NCI-H1417 (cell line): Measurements from ENCODE around the gene ARL4D.
A peak's percentile ranks its signal among the peaks of the same experiment; 100 is the strongest.
"Not testable (repeated sequence)": the region's sequence is repeated elsewhere in the genome, so short reads cannot be mapped to it uniquely, and the experiment has no call there.

Source experiments
- DNase-seq, 3 experiments: peaks; one replicate each; lab custom pipeline; 2025; lab: John Stamatoyannopoulos, UW

Gene ARL4D

DNA sequence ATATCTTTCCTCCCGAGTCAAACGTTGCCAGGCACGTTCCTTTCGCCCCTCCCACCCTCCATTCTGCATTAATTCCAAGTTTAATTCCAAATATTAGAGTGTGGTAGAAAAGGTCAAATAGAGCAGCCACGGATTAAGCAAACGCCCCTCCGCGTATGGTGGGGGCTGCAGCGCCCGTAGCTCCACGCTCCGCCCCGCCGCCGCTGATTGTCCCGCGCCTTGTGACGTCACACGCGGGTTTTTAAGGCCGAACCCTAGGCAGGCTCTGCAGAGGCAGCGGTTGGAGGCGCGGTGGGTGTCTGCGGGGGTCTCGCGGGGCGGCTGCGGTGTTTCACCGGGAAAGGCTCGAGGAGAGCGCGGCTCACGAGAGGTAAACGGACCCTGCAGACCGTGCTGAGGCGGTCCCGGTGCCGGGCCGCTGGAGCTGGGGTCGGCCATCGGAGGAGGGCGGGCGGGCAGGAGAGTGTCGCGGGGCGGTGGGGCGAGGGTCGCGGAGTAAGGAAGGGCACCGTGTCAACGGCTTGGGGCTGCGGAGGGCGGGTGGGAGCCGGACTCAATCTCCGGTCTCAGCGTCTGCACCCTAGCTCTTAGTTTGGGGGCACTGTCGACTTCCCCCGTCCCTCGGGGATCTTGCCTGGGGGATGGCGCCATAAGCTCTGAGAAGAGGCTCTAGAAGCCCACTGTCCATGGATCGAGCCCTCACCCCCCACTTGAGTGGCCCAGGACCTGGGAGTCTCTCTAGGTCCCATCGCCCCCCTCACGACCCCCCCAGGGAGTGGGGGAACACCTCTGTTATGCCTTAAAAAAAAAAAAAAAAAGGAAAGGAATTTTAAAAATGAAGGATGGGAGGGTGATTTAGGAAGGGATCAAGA is at the start of gene ARL4D:
Gene ARL4D, plus strand, starts transcription at position 270 of the 872 bp plus-strand sequence. CDS start 740 bp downstream, outside the sequence.
- DNase-seq: peak; percentile 78 to 91 (median 86)

GRCh38 chr17:43349142-43349541 is 49.7 kb upstream of the ARL4D start:
- DNase-seq: no peak

GRCh38 chr17:43350888-43351361 is 47.9 kb upstream of the ARL4D start:
- no peak for DNase-seq

GRCh38 chr17:43351691-43352090 is 47.1 kb upstream of the ARL4D start:
- no peak for DNase-seq

GRCh38 chr17:43352579-43353331 is 46.0 kb upstream of the ARL4D start:
- DNase-seq: no peak

DNA sequence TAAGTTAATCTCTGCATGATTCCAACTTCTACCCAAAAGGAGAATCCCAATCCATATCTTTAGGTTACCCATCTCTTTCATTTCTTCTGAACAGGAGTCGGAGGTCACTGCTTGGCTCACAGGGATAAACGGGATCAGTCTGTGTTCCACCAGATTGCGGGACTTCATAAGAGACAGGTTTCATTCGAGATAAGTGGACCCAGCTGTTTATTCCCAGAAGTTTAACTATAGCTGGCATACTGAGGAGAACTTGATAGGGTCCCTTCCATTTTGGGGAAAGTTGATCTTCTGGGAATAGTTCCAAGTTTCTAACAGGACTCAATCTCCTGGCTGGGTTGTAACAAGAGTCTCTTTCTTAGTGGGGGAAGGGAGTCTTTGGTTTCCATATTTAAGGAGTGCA is 45.4 kb upstream of the ARL4D start:
- no peak for DNase-seq

DNA sequence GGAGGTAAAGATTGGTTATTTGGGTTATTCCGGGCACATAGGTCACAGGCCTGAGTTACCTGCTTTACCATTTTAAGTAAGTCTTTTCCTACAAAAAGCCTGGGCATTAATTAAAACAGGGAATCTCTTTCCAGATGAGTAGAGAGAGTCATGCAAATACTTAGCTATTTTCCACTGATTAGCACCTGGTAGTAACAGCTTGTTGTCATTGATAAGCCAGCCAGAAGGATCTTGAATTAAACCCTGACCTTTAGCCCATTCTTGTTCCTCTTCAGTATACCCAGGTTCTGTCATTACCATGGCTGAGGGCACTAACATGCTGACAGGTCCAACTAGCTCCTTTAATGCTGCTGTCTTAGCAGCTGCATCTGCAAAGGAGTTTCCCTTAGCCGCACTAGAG is 44.4 kb upstream of the ARL4D start:
- DNase-seq: no peak

- DNase-seq: no peak
Measured at GRCh38 chr17:43356450-43356849, 42.3 kb upstream of the ARL4D start.

GRCh38 chr17:43356999-43357398 is 41.8 kb upstream of the ARL4D start:
- no peak for DNase-seq

GRCh38 chr17:43359469-43360110 is 39.2 kb upstream of the ARL4D start:
- DNase-seq: no peak

DNA sequence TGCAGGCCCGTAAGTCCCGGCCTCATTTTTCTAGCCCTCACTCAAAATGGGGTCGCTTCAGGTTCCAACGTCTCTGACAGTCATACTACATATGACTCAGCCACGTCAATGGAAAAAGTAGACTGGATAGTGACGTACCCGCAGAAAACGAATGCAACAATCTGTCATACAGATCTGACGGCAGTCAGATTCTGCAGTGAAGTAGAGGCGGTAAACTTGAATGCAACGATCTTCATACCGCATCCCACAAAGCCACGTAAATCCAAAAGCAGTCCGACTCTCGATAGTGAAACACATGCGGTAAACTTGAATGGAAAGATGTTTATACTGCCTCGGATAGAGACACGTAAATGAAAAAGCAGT is 38.4 kb upstream of the ARL4D start:
- peak; percentile 63 to 88 (median 78) for DNase-seq

DNA sequence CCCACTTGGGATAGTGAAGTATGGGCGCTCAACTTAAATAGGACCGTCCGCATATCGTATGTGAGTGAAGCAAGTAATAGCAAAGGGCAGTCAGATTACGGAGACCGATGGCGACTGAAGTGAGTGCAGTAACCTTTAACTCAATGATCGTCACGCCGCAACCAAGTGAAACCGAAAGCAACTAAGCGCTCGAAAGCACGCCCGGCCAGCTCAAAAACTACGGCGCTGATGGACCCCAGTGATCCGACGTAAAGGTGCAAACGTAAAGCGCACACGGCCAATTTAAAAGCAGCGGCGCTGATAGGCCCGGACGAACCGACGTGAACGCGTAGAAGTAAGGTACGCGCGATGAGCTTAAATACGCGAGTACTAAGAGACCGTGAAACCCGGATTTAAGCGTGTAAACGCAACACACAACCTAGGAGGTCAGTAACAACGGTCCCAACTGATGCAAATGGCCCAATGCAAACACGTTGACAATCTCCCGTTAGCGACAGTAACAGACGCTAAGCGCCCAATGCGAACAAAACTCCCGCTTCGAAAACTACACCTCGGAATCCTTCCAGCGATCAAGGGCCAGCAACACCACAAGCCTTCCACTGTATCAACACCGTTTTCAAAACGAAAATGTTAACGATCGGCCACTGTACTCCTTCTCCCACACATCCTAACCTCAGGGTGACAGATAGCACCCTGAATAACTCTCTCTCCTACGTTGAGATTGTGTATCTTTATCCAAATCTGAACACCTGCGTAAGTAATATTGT is 37.9 kb upstream of the ARL4D start:
- peak; percentile 96 to 100 (median 98) for DNase-seq

DNA sequence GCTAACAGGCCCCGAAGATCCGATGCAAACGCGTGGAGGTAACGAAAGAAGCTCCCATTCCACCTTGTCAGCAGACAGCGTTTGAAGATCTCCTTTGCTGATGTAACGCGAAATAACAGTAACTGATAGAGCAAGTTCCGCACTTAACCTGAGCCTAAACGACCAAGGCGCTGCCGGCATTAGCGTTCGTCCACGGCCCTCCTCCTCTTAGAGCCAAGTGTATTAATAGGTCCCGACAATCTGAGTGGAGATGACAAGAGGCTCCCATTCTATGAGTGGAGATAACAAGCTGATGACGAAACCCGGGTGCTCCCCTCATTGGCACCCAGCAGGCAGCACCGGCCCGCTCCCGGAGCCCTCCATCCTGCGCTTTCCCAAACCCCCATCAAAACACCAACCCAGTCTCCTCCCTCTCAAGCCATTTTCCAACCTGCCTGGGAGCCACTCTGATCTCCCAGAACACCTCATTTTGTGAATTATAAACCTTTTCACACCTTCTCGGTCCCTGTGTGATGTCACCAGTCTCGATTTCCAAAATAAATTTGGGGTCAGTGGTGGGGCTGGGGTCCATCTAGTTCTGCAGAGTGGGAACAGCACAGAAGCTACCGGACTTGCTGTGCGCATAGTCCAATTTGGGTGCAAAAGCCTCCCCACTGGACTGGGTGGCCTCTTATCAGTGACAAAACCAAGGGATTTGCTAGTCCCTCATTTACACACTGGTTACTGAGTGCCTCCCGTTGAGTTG is 35.4 kb upstream of the ARL4D start:
- no peak for DNase-seq

GRCh38 chr17:43363926-43364285 is 34.9 kb upstream of the ARL4D start:
- no peak for DNase-seq

DNA sequence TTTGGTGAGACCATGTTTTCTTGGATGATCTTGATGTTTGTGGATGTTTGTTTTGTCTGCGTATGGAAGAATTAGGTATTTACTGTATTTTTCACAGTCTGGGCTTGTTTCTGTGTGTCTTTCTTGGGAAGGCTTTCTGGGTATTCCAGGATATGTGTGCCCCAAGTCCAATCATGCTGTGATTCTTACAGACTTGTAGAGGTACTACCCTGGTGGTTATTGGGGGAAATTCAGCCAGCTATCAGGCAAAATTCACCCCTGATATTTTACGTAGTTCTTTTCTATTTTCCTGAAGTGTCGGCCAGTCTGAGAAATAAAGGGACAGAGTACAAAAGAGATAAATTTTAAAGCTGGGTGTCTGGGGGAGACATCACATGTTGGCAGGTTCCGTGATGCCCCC is 33.4 kb upstream of the ARL4D start:
- no peak for DNase-seq

DNA sequence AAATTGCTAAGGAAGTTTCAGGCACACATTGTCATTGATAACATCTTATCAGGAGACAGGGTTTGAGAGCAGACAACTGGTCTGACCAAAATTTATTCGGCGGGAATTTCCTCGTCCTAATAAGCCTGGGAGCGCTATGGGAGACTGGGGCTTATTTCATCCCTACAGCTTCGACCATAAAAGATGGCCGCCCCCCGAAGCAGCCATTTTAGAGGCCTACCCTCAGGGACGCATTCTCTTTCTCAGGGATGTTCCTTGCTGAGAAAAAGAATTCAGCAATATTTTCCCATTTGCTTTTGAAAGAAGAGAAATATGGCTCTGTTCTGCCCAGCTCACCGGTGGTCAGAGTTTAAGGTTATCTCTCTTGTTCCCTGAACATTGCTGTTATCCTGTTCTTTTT is 32.9 kb upstream of the ARL4D start:
- DNase-seq: not testable (repeated sequence)

- no peak for DNase-seq
Measured at GRCh38 chr17:43366891-43367736, 31.7 kb upstream of the ARL4D start.

GRCh38 chr17:43367737-43368242 is 31.0 kb upstream of the ARL4D start:
- DNase-seq: peak; percentile 82 to 98 (median 85)

DNA sequence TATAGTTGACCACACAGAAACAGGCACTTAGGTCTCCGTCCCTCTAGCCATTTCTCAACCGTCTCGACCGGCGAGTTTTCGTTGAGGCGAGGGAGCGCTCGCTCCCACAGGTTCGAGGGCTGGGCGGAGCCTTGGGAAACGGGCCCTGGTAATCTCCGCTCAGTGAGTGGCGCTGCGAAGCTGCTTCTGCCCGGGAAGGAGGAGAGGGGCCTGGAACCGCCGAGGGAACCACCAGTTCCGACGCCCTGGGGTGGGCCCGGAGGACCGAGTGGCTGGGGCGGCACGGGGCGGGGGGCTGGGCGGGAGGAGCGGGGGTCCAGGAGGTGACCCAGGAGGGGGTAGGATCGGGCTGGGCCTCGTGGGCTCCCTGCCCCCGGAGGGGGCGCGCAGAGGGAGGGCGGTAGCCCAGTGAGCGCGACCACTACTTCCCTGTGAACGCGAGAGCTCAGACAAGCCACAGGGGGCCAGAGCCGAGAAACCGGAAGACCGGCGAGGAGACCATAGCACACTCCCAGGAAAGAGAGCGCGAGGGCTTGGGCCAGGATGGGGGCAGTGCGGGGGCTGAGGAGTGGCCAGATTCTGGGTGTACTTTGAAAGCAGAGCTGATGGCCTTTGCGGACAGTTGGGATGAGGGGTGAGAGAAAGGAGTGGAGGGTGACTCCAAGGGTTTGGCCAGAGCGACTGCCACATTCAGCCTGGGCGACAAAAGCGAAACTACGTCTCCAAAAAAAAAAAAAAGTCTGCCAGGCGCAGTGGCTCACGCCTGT is 29.9 kb upstream of the ARL4D start:
- DNase-seq: peak; percentile 86 to 94 (median 91)
